Measurements from ENCODE around the gene RAPGEFL1. TPM values are rescaled to one million over a fixed set of nuclear protein-coding genes. Genes with fewer than 3 reads are reported as not detected.
A peak's percentile ranks its signal among the peaks of the same experiment; 100 is the strongest.

The RAPGEFL1 gene
- total and polyA plus RNA-seq, 2 donors (not counting 1 experiment from before 2014, with no cell fraction given) = 3.0 to 5.6 TPM

DNA sequence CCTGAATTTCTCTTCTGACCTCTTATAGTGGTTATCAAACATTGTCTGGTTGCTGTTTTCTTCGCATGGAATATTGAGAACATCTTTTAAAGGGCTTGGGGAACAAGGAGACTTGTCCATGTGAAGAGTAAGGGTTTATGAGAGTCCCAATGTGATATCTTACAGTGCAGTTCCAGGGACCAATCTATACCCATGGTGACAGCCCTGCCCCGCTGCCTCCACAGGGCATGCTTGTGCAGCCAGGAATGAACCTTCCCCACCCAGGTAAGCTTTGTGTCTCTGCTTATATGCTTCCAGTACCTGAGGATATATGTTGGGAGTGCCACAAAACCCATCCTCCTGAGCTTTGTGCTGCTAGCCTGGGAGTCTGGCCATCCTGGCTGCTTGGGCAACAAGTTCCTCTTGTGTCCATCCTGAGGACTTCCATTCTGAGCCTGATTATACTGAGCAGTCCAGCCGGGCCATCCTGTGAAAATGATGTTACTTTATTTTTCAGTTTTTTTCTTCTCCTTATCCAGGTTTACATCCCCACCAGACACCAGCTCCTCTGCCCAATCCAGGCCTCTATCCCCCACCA, 9.5 kb upstream of the RAPGEFL1 start:
- H3K4me1 Mint-ChIP-seq = peaks cover 4% of the 10 kb centered on the region
- intact Hi-C loops (cut with micrococcal nuclease) = loop anchor here (1.0 to 2.0 kb wide), 5 partner anchors 27 to 154 kb away; partner anchors contain the start of genes CASC3 and THRA
- peaks cover 21% of the 10 kb centered on the region for H3K79me2 ChIP-seq (ENCODE audit: control insufficient read depth, insufficient read depth, low read length)
- H3K27me3 Mint-ChIP-seq = no peaks in the 10 kb centered on the region
- peaks cover 29% of the 10 kb centered on the region for H4K20me1 ChIP-seq (ENCODE audit: control insufficient read depth, insufficient read depth, low read length, poor library complexity, severe bottlenecking)
- H2AFZ ChIP-seq (ENCODE audit: insufficient read depth, low read depth, low read length, poor library complexity, severe bottlenecking) = no peak overlapping the region
- CTCF ChIA-PET = interaction anchor here (0.7 to 5.0 kb wide), 33 partner anchors 9 to 209 kb away, joined by 3 to 204 read pairs (median 4); partner anchors contain the start of genes CASC3, CSF3, MED24 and NR1D1
- POLR2A ChIA-PET = interaction anchor here (1.0 to 1.2 kb wide), 4 partner anchors 19 to 140 kb away, joined by 3 to 7 read pairs (median 4); no protein-coding TSS in a partner anchor
- TF ChIP-seq, protein P1, sequence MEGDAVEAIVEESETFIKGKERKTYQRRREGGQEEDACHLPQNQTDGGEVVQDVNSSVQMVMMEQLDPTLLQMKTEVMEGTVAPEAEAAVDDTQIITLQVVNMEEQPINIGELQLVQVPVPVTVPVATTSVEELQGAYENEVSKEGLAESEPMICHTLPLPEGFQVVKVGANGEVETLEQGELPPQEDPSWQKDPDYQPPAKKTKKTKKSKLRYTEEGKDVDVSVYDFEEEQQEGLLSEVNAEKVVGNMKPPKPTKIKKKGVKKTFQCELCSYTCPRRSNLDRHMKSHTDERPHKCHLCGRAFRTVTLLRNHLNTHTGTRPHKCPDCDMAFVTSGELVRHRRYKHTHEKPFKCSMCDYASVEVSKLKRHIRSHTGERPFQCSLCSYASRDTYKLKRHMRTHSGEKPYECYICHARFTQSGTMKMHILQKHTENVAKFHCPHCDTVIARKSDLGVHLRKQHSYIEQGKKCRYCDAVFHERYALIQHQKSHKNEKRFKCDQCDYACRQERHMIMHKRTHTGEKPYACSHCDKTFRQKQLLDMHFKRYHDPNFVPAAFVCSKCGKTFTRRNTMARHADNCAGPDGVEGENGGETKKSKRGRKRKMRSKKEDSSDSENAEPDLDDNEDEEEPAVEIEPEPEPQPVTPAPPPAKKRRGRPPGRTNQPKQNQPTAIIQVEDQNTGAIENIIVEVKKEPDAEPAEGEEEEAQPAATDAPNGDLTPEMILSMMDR (IDR thresholded peaks at IDR 0.05) = no peak
- TF ChIP-seq EZH2 (IDR thresholded peaks at IDR 0.05; ENCODE audit: borderline replicate concordance, insufficient read depth, low read depth, low read length, poor library complexity, severe bottlenecking) = no peak
- peak overlapping the region; percentile 28 for H3K27ac Mint-ChIP-seq
- no peak overlapping the region for H3K9ac ChIP-seq (ENCODE audit: low read length)
- no peak overlapping the region for H3K27ac ChIP-seq (ENCODE audit: low read length in 2 of 2)
- ATAC-seq (ENCODE audit: low read depth) = no peak
- H3K9me3 Mint-ChIP-seq (ENCODE audit: insufficient read depth) = no peaks in the 10 kb centered on the region
- no peak for DNase-seq
- no peak overlapping the region for H3K4me2 ChIP-seq (replicated peaks; ENCODE audit: low read depth, low read length, poor library complexity, severe bottlenecking)
- 100% methylated on average over 2 of the region's 3 CpGs for WGBS (ENCODE audit: insufficient coverage)
- no peaks in the 10 kb centered on the region for H3K4me1 ChIP-seq (ENCODE audit: control insufficient read depth in 2 of 2, insufficient read depth in 2 of 2, low read length in 2 of 2)
- no peaks in the 10 kb centered on the region for H3K9me3 ChIP-seq (ENCODE audit: control extremely low read depth in 1 of 3, control insufficient read depth in 2 of 3, insufficient read depth in 1 of 3, low read length in 2 of 3)
- H3K4me3 Mint-ChIP-seq = no peak overlapping the region
- H3K36me3 ChIP-seq (replicated peaks in 1 of 2; ENCODE audit: control extremely low read depth in 1 of 2, control insufficient read depth in 1 of 2, extremely low read depth in 1 of 2, insufficient read depth in 2 of 2, low read length in 1 of 2) = peaks cover 4 to 80% of the 10 kb centered on the region in 2 experiments
- no peaks in the 10 kb centered on the region for H3K27me3 ChIP-seq (replicated peaks in 1 of 4; ENCODE audit: control extremely low read depth in 1 of 4, control insufficient read depth in 3 of 4, insufficient read depth in 4 of 4, low read length in 3 of 4)
- H3K4me3 ChIP-seq (ENCODE audit: control extremely low read depth in 1 of 5, extremely low read depth in 1 of 5, insufficient read depth in 1 of 5, low read depth in 2 of 5, low read length in 4 of 5) = no peak overlapping the region

DNA sequence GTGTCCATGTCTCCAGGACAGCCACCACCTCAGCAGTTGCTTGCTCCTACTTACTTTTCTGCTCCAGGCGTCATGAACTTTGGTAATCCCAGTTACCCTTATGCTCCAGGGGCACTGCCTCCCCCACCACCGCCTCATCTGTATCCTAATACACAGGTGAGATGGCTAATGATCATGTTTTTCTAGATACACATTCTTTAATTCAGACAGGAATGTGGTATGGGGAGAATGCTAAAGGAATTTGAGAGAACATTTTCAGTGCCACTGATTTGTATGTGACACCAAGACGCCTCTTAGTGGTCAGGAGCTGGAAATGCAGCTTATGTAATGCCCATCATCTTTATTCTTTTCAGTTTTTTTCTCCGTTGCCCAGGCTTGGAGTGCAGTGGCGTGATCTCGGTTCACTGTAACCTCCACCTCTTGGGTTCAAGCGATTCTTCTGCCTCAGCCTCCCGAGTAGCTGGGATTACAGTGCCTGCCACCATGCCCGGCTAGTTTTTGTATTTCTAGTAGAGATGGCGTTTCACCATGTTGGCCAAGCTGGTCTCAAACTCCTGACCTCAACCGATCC, 8.9 kb upstream of the RAPGEFL1 start:
- no peaks in the 10 kb centered on the region for H3K4me1 ChIP-seq (ENCODE audit: control insufficient read depth in 2 of 2, insufficient read depth in 2 of 2, low read length in 2 of 2)
- no peak overlapping the region for H3K4me3 ChIP-seq (ENCODE audit: control extremely low read depth in 1 of 5, extremely low read depth in 1 of 5, insufficient read depth in 1 of 5, low read depth in 2 of 5, low read length in 4 of 5)
- H3K4me1 Mint-ChIP-seq = peaks cover 4% of the 10 kb centered on the region
- ChIA-PET CTCF (interaction anchor here (0.7 to 5.0 kb wide), 46 partner anchors 8 to 209 kb away, joined by 3 to 204 read pairs (median 4); partner anchors contain the start of genes CASC3, CSF3, MED24 and NR1D1), POLR2A (interaction anchor here (0.9 to 1.2 kb wide), 5 partner anchors 20 to 156 kb away, joined by 3 to 7 read pairs (median 5); no protein-coding TSS in a partner anchor)
- intact Hi-C loops (cut with micrococcal nuclease) = loop anchor here (1.0 to 2.0 kb wide), 5 partner anchors 28 to 155 kb away; partner anchors contain the start of genes CASC3 and THRA
- no peaks in the 10 kb centered on the region for H3K9me3 Mint-ChIP-seq (ENCODE audit: insufficient read depth)
- peaks cover 29% of the 10 kb centered on the region for H4K20me1 ChIP-seq (ENCODE audit: control insufficient read depth, insufficient read depth, low read length, poor library complexity, severe bottlenecking)
- 45% methylated on average over 8 of the region's 11 CpGs for WGBS (ENCODE audit: insufficient coverage)
- ATAC-seq (ENCODE audit: low read depth) = peak; percentile 89
- H3K9ac ChIP-seq (ENCODE audit: low read length) = no peak overlapping the region
- H3K9me3 ChIP-seq (ENCODE audit: control extremely low read depth in 1 of 3, control insufficient read depth in 2 of 3, insufficient read depth in 1 of 3, low read length in 2 of 3) = no peaks in the 10 kb centered on the region
- H3K79me2 ChIP-seq (ENCODE audit: control insufficient read depth, insufficient read depth, low read length) = peaks cover 19% of the 10 kb centered on the region
- H3K27me3 ChIP-seq (replicated peaks in 1 of 4; ENCODE audit: control extremely low read depth in 1 of 4, control insufficient read depth in 3 of 4, insufficient read depth in 4 of 4, low read length in 3 of 4) = no peaks in the 10 kb centered on the region
- no peak overlapping the region for H3K27ac ChIP-seq (ENCODE audit: low read length in 2 of 2)
- TF ChIP-seq, protein P1 (IDR thresholded peaks at IDR 0.05) = peak; percentile 77
- no peak for TF ChIP-seq EZH2 (IDR thresholded peaks at IDR 0.05; ENCODE audit: borderline replicate concordance, insufficient read depth, low read depth, low read length, poor library complexity, severe bottlenecking)
- peak overlapping the region; percentile 53 for H3K27ac Mint-ChIP-seq
- H3K4me2 ChIP-seq (replicated peaks; ENCODE audit: low read depth, low read length, poor library complexity, severe bottlenecking) = no peak overlapping the region
- H2AFZ ChIP-seq (ENCODE audit: insufficient read depth, low read depth, low read length, poor library complexity, severe bottlenecking) = no peak overlapping the region
- no peaks in the 10 kb centered on the region for H3K27me3 Mint-ChIP-seq
- peak; percentile 74 for DNase-seq
- no peak overlapping the region for H3K4me3 Mint-ChIP-seq
- peaks cover 4 to 79% of the 10 kb centered on the region in 2 experiments for H3K36me3 ChIP-seq (replicated peaks in 1 of 2; ENCODE audit: control extremely low read depth in 1 of 2, control insufficient read depth in 1 of 2, extremely low read depth in 1 of 2, insufficient read depth in 2 of 2, low read length in 1 of 2)
